Activated naive CD4-positive, alpha-beta T cell treated with anti-CD3 and anti-CD28 coated beads, Interleukin-2, amount 50 U/mL, for 24 hours (primary cell): ENCODE data around the gene BTAF1.
A peak's percentile ranks its signal among the peaks of the same experiment; 100 is the strongest.
"Not testable (repeated sequence)": the region's sequence is repeated elsewhere in the genome, so short reads cannot be mapped to it uniquely, and the experiment has no call there.

Source experiments
- H3K27ac Mint-ChIP-seq: one replicate; pipeline ENCODE4 v1.8.0; 2021; ENCODE audit warnings: mild to moderate bottlenecking, mixed read lengths
- H3K27me3 Mint-ChIP-seq: one replicate; pipeline ENCODE4 v1.8.0; 2021; ENCODE audit warnings: mixed read lengths
- H3K36me3 Mint-ChIP-seq: one replicate; pipeline ENCODE4 v1.8.0; 2021; ENCODE audit warnings: mixed read lengths
- H3K4me1 Mint-ChIP-seq: one replicate; pipeline ENCODE4 v1.8.0; 2021; ENCODE audit warnings: mixed read lengths
- H3K4me3 Mint-ChIP-seq: one replicate; pipeline ENCODE4 v1.8.0; 2021; ENCODE audit warnings: mild to moderate bottlenecking, mixed read lengths
- H3K9me3 Mint-ChIP-seq: one replicate; pipeline ENCODE4 v1.8.0; 2021; ENCODE audit warnings: mixed read lengths

BTAF1 gene

GRCh38 chr10:91923371-91924211 lies at the start of gene BTAF1:
Gene BTAF1, plus strand, starts transcription at chr10:91923770. Its CDS starts 307 bp downstream, at chr10:91924077.
- H3K4me1 Mint-ChIP-seq, result peaks cover 43% of the 10 kb centered on the region
- H3K4me3 Mint-ChIP-seq, result peak within 1 kb of the TSS; percentile 95
- peak within 1 kb of the TSS; percentile 100 for H3K27ac Mint-ChIP-seq
- peaks cover 1% of the 10 kb centered on the region for H3K27me3 Mint-ChIP-seq
- H3K36me3 Mint-ChIP-seq, result peaks cover 12% of the 10 kb centered on the region
- no peaks in the 10 kb centered on the region for H3K9me3 Mint-ChIP-seq

GRCh38 chr10:91875156-91875555 lies 48.4 kb upstream of the BTAF1 start:
- Mint-ChIP-seq H3K27me3 (no peaks in the 10 kb centered on the region), H3K27ac (no peak overlapping the region), H3K4me1 (no peaks in the 10 kb centered on the region), H3K9me3 (no peaks in the 10 kb centered on the region), H3K4me3 (no peak overlapping the region), H3K36me3 (no peaks in the 10 kb centered on the region)

GRCh38 chr10:91875779-91876178 lies 47.8 kb upstream of the BTAF1 start:
- no peak overlapping the region for H3K27ac Mint-ChIP-seq
- no peaks in the 10 kb centered on the region for H3K4me1 Mint-ChIP-seq
- no peaks in the 10 kb centered on the region for H3K27me3 Mint-ChIP-seq
- H3K36me3 Mint-ChIP-seq, result no peaks in the 10 kb centered on the region
- H3K4me3 Mint-ChIP-seq, result no peak overlapping the region
- H3K9me3 Mint-ChIP-seq, result no peaks in the 10 kb centered on the region

GRCh38 chr10:91879515-91880170 lies 43.9 kb upstream of the BTAF1 start:
- no peaks in the 10 kb centered on the region for H3K4me1 Mint-ChIP-seq
- no peak overlapping the region for H3K4me3 Mint-ChIP-seq
- H3K9me3 Mint-ChIP-seq, result no peaks in the 10 kb centered on the region
- H3K36me3 Mint-ChIP-seq, result no peaks in the 10 kb centered on the region
- no peaks in the 10 kb centered on the region for H3K27me3 Mint-ChIP-seq
- H3K27ac Mint-ChIP-seq, result no peak overlapping the region

GRCh38 chr10:91880310-91880709 lies 43.3 kb upstream of the BTAF1 start:
- H3K4me3 Mint-ChIP-seq, result no peak overlapping the region
- no peaks in the 10 kb centered on the region for H3K36me3 Mint-ChIP-seq
- H3K4me1 Mint-ChIP-seq, result no peaks in the 10 kb centered on the region
- H3K9me3 Mint-ChIP-seq, result no peaks in the 10 kb centered on the region
- no peaks in the 10 kb centered on the region for H3K27me3 Mint-ChIP-seq
- no peak overlapping the region for H3K27ac Mint-ChIP-seq

GRCh38 chr10:91883549-91884444 lies 39.8 kb upstream of the BTAF1 start:
- H3K9me3 Mint-ChIP-seq, result no peaks in the 10 kb centered on the region
- H3K27me3 Mint-ChIP-seq, result peaks cover 1% of the 10 kb centered on the region
- no peak overlapping the region for H3K4me3 Mint-ChIP-seq
- peaks cover 7% of the 10 kb centered on the region for H3K4me1 Mint-ChIP-seq
- H3K27ac Mint-ChIP-seq, result no peak overlapping the region
- no peaks in the 10 kb centered on the region for H3K36me3 Mint-ChIP-seq

- peaks cover 1% of the 10 kb centered on the region for H3K27me3 Mint-ChIP-seq
- no peaks in the 10 kb centered on the region for H3K36me3 Mint-ChIP-seq
- H3K27ac Mint-ChIP-seq, result no peak overlapping the region
- H3K4me1 Mint-ChIP-seq, result peaks cover 11% of the 10 kb centered on the region
- no peaks in the 10 kb centered on the region for H3K9me3 Mint-ChIP-seq
- H3K4me3 Mint-ChIP-seq, result no peak overlapping the region
Measured at GRCh38 chr10:91884536-91884935, 39.0 kb upstream of the BTAF1 start.

DNA sequence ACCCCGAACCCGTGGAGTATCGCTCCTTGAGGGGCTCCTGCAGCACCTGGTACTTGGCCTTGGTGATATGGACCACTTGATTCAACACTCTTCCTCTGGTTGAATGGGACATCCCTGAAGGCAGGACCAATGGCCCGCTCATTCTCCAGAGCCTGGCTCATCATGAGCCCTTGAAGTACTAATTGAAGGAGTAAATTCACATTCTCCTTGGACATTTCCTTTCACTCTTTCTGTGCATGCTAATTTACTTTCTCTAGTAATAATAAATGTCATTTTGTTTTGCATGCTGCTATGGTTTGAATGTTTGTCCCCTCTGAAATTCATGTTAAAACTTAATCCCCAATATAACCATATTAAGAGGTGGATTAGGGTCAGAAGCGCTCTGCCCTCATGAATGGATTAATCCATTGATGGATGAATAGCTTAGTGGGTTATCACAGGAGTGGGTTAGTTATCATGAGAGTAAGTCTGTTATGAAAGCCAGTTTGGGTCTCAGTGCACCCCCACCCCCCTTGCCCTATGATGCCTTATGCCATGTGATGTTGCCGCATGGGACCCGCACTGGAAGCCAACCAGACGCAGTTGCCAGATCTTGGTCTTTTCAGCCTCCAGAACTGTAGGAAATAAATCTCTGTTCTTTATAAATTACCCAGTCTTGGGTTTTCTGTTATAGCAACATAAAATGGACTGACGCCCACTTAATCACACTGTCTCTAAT lies 38.0 kb upstream of the BTAF1 start:
- Mint-ChIP-seq H3K9me3 (no peaks in the 10 kb centered on the region), H3K36me3 (no peaks in the 10 kb centered on the region), H3K27me3 (peaks cover 1% of the 10 kb centered on the region), H3K4me1 (peaks cover 11% of the 10 kb centered on the region), H3K27ac (no peak overlapping the region), H3K4me3 (no peak overlapping the region)

GRCh38 chr10:91886954-91887271 lies 36.7 kb upstream of the BTAF1 start:
- H3K4me1 Mint-ChIP-seq, result peaks cover 11% of the 10 kb centered on the region

GRCh38 chr10:91887272-91888076 lies 36.1 kb upstream of the BTAF1 start:
- Mint-ChIP-seq H3K36me3 (no peaks in the 10 kb centered on the region), H3K27ac (peak overlapping the region; percentile 56), H3K9me3 (no peaks in the 10 kb centered on the region), H3K27me3 (peaks cover 1% of the 10 kb centered on the region), H3K4me3 (peak overlapping the region; percentile 90), H3K4me1 (peaks cover 11% of the 10 kb centered on the region)

More at GRCh38 chr10:91886954-91887271, 36.7 kb upstream of the BTAF1 start:
- Mint-ChIP-seq H3K27me3 (peaks cover 1% of the 10 kb centered on the region), H3K9me3 (no peaks in the 10 kb centered on the region), H3K27ac (no peak overlapping the region), H3K36me3 (no peaks in the 10 kb centered on the region), H3K4me3 (peak overlapping the region; percentile 90)

GRCh38 chr10:91891125-91892001 lies 32.2 kb upstream of the BTAF1 start:
- H3K4me3 Mint-ChIP-seq, result no peak overlapping the region
- H3K4me1 Mint-ChIP-seq, result peaks cover 11% of the 10 kb centered on the region
- H3K9me3 Mint-ChIP-seq, result no peaks in the 10 kb centered on the region
- peaks cover 2% of the 10 kb centered on the region for H3K27me3 Mint-ChIP-seq
- H3K36me3 Mint-ChIP-seq, result no peaks in the 10 kb centered on the region
- no peak overlapping the region for H3K27ac Mint-ChIP-seq

DNA sequence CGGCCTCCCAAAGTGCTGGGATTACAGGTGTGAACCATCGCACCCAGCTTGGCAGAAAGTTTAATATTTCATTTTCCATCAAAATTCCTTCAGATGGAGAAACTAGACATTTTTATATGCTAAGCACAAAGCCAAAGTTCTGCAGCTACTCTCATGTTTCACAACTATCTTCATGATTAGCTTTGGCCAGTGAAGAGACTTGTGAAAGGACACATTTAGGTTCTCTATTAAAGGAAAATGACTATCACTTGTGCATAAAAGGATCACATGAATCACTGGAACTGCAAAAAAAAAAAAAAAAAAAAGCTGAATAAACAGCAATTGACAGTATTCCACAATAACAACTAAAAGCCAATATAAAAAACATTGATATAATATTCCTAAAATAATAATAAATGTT lies 30.5 kb upstream of the BTAF1 start:
- Mint-ChIP-seq H3K27ac (no peak overlapping the region), H3K36me3 (no peaks in the 10 kb centered on the region), H3K27me3 (peaks cover 2% of the 10 kb centered on the region), H3K4me3 (no peak overlapping the region), H3K9me3 (no peaks in the 10 kb centered on the region), H3K4me1 (peaks cover 4% of the 10 kb centered on the region)

GRCh38 chr10:91894261-91894685 lies 29.3 kb upstream of the BTAF1 start:
- not testable (repeated sequence) for H3K9me3 Mint-ChIP-seq, H3K4me1 Mint-ChIP-seq, H3K4me3 Mint-ChIP-seq, H3K27me3 Mint-ChIP-seq, H3K36me3 Mint-ChIP-seq, H3K27ac Mint-ChIP-seq
